HG03460 (cell line): Measurements from ENCODE around the gene CTNND1.
"Not testable (repeated sequence)": the region's sequence is repeated elsewhere in the genome, so short reads cannot be mapped to it uniquely, and the experiment has no call there.

Experiments
- ATAC-seq: cut with Tn5 transposase; IDR thresholded peaks from one replicate; pipeline ENCODE4 v1.9.1; 2021; ENCODE audit not compliant: unreplicated experiment

CTNND1 gene, protein sequence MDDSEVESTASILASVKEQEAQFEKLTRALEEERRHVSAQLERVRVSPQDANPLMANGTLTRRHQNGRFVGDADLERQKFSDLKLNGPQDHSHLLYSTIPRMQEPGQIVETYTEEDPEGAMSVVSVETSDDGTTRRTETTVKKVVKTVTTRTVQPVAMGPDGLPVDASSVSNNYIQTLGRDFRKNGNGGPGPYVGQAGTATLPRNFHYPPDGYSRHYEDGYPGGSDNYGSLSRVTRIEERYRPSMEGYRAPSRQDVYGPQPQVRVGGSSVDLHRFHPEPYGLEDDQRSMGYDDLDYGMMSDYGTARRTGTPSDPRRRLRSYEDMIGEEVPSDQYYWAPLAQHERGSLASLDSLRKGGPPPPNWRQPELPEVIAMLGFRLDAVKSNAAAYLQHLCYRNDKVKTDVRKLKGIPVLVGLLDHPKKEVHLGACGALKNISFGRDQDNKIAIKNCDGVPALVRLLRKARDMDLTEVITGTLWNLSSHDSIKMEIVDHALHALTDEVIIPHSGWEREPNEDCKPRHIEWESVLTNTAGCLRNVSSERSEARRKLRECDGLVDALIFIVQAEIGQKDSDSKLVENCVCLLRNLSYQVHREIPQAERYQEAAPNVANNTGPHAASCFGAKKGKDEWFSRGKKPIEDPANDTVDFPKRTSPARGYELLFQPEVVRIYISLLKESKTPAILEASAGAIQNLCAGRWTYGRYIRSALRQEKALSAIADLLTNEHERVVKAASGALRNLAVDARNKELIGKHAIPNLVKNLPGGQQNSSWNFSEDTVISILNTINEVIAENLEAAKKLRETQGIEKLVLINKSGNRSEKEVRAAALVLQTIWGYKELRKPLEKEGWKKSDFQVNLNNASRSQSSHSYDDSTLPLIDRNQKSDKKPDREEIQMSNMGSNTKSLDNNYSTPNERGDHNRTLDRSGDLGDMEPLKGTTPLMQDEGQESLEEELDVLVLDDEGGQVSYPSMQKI

DNA sequence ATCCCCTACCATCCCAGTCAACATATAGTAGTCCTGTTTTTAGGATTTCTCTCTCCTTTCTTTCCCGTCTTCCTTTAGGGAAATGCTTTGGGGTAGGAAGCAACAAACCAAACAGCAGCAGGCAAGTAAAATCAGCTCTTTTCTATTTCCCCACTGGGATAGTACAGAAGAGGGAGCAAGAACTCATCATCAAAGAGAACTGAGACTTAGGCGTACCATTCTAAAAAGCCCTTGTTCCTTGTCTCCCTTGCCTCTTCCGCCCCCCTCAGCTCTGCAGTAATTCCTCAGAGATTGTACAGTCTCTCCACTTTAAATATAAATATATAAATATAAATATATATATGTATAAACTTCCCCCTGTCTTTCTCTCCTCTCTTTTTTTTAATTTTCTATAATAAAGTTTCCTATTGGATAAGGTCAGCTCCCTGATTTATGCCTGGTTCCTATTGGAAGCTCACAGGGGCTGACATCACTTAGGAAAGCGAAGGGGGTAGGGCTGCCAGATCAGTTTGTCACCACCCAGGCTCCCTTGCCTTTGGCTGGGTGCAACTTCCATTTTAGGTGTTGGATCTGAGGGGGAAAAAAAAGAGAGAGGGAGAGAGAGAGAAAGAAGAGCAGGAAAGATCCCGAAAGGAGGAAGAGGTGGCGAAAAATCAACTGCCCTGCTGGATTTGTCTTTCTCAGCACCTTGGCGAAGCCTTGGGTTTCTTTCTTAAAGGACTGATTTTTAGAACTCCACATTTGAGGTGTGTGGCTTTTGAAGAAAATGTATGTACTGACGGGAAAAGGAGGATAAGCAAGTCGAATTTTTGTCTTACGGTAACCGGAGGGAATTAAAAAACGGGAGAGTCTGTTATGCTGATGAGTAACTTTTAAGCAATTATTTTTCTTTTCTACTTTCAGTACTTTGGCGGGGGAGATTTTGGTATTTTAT lies at the start of gene CTNND1:
Gene CTNND1, plus strand, starts transcription at position 502 of the 934 bp plus-strand sequence. CDS start 29,677 bp downstream, outside the sequence.
- peak; percentile 92 for ATAC-seq

DNA sequence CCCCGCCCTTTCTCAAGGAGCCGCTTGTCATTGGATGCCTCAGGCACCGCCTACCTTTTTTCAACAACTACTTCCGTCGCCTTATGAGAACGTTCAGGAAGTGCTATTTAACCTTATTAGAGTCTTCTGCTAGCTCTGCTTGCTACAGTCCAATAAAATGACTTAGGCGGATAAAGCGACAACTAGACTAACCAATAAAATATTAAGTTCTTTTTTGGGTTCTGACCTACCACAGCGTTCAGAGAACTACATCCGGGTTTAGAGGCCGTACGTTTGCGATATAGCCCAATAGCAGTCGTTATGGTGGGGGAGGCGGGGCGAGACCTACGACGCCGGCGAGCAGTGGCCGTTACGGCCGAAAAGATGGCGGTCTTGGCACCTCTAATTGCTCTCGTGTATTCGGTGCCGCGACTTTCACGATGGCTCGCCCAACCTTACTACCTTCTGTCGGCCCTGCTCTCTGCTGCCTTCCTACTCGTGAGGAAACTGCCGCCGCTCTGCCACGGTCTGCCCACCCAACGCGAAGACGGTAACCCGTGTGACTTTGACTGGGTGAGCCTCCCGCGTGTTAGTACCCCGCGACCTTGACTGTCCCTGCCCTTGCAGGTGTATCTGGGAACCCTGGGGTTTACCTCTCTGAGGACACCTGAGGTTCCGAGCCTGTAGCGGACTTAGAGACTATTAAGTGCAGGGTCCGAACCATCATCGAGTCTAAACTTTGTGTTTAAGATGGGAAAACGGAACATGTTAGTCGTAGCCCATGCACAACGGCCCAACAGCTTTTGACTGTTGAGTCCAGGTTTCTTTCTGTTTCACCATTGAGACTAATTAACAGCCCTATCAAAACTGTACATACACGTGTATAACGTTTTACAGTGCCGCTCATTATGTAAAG lies 49.1 kb upstream of the CTNND1 start, which contains the start of gene TMX2:
Gene TMX2, plus strand, starts transcription at position 338 of the 895 bp plus-strand sequence. Its CDS starts 26 bp downstream, at position 364.
- ATAC-seq = peak; percentile 92

DNA sequence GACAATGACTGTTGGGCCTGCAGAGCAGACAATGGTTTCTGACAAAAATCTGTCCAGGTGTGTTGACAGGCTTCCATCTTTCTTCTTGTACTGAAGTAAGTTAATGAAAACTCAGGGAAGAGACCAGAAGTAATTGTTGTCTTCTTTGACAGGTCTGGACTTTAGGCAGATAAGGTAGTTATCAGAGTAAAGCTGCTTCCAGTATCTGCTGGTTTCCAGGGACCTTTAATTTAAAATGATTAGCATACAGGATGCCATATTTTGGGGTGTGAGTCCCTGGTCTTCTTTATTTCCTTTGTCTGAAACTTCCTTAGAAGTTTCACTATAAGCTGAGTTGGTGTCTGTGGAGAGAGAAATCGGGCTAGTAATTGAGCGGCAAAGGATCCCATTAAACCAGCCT lies 47.8 kb upstream of the CTNND1 start:
- ATAC-seq = no peak

DNA sequence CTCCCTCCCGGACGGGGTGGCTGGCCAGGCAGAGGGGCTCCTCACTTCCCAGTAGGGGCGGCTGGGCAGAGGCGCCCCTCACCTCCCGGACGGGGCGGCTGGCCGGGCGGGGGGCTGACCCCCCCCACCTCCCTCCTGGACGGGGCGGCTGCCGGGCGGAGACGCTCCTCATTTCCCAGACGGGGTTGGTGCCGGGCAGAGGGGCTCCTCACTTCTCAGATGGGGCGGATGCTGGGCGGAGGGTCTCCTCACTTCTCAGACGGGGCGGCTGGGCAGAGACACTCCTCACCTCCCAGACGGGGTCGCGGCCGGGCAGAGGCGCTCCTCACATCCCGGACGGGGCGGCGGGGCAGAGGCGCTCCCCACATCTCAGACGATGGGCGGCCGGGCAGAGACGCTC lies 44.9 kb upstream of the CTNND1 start:
- ATAC-seq = not testable (repeated sequence)

DNA sequence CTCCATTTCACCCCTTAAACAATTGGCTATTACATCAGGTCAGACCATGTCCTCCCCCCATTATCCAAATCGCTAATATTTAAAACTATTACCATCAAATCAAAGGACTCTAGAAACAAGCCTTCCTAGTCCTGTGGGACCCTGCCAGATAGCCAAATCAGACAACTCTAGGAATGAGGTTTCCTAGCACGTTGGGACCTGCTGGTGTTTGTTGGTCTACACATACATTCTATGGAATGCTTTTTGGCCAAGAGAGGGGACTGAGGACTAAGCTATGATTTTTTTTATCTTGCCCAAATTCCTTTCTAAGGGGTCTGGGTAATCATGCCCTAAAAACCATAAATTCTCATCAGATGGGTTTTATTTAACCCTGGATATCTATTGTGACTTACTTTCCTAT lies 34.4 kb upstream of the CTNND1 start:
- ATAC-seq = no peak

DNA sequence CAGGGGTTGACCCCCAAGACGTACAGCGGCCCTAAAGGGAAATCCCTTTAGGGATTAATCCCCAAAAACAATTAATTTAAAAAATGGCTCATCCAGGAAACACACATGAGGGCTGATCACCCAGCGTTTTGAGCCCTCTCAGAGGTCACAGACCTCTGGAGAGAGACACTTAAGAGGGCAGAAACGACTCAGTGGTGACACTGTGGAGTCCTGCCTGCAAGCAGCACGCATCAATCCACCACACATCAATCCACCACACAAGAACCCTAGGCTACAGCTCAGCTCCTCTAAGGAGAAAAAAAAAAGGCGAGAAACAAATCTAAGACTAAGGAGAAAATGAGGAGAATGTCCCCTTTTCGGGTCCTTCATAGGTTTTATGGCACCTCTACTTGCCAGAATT lies 32.8 kb upstream of the CTNND1 start:
- ATAC-seq = no peak

DNA sequence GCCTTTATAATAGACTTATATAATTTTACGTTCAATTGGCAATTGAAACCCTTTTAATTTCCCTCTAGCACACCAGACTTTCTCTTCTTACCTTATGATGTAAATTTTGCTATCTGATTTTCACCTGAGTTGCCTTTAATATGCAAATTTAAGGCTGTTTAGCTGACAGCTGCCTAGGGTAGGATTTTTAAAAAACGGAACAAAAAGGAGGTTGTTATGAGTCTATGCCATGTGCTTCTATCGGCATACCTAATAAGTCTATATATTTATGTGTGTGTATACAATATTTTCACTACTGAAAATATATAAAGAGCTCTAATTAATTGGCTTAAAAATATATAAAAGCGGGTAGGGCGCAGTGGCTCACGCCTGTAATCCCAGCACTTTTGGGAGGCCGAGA lies 32.1 kb upstream of the CTNND1 start:
- no peak for ATAC-seq

DNA sequence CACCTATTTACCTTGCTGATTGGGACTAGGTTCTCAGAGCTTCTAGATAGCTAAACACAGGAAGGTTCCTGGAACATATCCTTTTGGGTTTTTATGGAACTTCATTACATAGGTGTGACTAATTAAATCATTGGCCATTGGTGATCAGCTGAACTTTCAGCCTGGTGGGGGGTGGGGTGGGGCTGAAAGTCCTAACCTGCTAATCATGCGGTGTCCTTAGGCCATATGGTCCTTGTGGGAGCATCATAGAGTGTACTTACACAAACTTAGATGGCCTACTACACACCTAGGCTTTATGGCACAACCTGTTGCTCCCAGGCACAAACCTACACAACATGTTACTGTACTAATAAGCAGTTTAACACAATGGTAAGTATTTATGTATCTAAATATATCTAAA lies 28.9 kb upstream of the CTNND1 start:
- no peak for ATAC-seq

DNA sequence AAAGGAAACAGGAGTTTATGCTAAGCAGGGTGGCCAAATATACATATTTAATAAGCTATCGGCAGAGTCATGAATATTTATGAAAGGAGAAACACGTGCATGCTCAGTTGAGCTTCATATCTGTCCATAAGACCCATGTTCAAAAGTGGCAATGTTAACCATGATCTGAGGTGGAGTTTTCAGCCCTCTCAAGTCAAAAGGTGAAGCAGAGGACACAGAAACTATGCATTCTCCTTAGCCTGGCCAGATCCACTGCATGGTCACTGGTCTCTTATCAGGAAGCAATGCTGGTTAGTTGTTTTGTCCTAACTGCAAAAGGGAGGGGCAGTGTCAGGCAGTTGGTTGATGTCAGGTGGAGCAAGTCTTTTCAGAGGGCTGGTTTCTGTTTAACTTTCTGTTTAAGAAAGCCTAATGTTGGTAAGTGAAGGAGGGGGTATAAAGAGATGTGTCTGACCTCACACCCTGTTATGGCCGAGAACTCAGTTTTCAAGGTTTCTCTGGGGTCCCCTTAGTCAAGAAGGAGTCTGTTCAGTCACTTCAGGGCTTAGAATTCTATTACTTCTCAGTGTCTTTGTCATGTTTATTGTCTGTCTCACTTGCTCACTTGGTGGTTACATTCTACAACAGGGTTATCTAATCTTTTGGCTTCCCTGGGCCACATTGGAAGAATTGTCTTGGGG lies 25.8 kb upstream of the CTNND1 start:
- no peak for ATAC-seq

DNA sequence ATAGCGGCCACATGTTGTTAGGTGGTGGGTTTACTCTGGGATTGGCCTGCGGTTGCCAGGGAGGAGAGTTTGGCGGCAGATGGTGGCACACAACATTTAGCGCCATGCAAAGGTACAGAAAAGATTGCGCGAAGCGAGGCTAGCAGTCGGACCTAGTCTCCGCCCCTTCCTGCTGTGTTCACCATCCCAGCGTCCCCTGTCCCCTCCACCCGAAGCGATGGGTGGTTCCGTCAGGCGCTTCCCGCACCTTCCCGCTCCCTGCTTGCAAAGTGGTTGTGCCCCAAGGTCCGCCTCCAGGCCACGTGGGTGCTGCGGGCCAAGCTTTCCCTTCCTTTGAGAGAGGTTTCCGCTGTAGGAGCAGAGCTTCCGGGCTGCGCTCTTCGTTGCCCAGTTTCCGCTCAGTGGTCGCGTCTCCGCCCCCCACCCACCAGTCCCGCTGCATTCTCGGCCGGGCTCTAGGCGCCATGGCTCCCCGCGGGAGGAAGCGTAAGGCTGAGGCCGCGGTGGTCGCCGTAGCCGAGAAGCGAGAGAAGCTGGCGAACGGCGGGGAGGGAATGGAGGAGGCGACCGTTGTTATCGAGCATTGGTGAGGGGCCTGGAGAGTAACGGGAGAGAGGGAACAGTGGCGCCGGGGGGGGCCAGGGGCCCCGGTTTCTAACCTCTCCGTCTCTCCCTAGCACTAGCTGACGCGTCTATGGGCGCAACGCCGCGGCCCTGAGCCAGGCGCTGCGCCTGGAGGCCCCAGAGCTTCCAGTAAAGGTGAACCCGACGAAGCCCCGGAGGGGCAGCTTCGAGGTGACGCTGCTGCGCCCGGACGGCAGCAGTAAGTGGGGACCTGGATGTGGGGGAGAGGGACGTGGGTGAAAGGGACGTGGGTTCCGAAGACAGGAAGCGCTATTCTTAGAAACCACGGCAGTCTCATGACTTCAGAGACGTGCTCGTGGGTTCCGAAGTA lies 20.2 kb upstream of the CTNND1 start, which contains the start of gene SELENOH:
Gene SELENOH, plus strand, starts transcription at position 360 of the 955 bp plus-strand sequence. Its CDS starts 105 bp downstream, at position 465.
- peak; percentile 90 for ATAC-seq

DNA sequence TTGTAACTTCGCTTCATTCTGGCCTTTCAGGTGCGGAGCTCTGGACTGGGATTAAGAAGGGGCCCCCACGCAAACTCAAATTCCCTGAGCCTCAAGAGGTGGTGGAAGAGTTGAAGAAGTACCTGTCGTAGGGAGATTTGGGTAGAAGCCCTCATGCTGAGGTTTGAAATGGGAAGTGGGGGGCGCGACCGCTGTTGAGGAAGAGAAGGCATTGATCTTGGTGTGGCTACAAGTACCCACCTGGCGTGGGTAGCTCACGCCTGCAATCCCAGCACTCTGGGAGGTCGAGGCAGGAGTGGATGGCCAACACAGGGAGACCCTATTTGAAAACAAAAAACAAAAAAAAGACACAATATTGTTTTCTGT lies 19.5 kb upstream of the CTNND1 start:
- ATAC-seq = no peak

DNA sequence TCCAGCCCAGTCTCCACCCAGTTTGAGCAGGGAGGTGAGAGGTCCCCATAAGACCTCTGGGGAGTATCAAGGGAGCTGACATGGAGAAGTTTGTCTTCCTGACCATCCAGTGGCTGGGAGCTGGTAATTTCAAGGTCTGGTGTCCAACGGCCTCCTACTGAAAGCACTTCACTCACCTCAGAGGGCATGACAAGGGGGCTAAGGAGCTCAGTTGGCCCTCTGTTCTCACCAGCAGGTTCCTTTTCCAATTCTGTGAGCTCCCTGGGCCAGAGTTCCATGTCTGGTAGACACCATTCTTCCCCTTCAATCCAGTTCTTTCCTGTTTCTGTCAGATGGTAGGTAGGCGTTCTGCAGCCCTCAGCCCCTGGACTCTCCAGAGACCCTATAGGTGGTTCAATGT lies 17.2 kb upstream of the CTNND1 start:
- ATAC-seq = no peak

DNA sequence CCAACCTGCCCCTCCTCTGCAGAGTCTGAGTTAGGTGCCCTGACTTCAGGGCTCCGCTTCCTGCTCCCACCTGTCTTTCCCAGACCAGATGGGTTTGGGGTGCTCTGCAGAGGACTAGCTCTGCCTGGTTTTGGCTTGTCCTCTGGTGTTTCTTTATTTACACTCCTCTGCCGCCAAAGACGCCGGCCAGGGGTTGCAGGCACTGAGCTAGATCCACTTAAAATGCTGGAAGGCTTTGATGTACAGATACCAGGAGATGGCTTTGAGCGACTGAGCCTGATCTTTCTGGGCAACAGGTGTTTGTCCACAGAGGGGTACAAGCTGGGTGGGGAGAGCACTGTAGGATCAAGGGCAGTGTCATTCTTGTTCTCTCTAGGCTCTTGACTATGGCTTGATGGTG lies 16.4 kb upstream of the CTNND1 start:
- ATAC-seq = no peak

DNA sequence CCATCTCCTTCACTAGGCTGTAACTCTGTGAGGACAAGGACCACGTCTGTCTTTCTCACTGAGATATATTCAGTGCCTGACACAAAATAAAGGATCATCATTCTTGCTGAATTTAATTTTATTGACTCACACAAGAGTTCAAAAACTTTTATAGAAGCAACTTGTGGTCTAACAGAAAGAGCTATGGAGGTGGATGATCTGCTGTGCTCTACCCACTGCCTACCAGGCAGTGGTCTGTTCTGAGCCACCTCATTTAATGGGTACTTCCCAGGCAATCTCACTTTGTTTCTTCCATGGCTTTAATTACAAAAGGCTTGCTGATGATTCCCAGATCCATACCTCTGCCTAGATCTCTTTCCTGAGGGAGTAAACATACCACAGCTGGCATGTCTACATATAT lies 14.7 kb upstream of the CTNND1 start:
- ATAC-seq = no peak

DNA sequence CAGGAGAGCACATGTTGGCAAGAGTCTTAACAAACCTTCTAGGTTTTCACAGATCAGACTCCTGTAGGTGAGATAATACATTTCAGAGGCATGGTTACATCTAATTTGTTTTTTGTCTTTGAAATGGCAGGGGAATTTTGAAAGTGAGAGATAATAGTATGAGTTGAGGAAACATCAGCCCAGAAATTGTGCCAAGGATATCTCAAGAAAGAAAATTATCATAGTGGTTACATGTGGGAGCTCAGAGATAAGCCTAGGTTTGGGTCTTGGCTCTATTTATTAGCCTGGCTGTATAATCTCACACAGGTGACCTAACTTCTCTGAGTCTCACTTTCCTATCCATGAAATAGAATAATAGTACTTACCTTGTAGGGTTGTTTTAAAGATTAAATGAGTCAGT lies 10.4 kb upstream of the CTNND1 start:
- ATAC-seq = no peak

DNA sequence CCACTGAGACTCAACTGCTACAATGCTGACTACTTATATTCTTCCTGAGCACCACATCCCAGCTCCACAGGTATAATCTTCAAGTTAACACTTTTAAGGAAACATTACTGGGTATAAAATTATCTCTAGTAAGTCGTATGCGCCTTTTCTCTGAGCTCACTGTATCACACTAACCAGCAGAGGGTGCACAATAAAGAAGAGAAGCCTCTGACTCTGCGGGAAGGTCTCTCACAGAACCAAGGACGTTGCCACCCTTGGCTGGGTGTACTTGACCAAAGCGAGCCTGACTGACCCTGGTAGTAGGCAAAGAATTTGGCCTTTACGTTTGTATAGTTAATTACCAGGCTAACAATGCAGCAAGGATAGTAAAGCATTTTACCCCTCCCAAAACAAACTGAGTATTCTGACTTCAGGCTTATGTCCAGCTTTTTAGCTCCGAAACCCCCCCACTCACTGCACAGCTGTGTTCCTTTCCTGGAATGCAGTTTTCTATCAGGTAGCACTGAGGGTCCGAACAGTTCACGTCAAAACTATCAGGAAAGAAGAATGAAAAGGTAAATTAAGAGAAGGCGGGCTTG lies 9.8 kb upstream of the CTNND1 start, which contains the start of gene BTBD18:
Gene BTBD18, minus strand, starts transcription at position 144 of the 578 bp plus-strand sequence. CDS start 631 bp downstream, outside the sequence.
- no peak for ATAC-seq

DNA sequence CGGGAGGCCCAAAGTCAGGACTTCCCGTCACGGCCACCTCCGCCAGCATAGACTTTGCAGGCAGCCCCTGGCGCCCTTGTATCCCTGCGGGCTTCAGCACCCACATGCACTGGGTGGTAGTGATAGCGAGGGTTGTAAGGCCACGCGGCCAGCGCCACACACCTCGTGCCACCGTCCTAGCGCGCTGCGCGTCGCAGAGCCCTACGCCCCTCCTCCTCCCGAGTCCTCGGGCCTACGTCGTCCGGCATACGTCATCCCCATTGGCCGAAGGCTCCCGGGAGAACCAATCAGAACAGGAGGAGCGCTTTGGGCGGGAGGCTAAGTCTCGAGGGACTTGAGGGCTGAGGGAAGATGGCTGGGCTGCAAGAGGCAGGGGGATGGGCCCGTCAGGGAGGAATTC lies 8.6 kb upstream of the CTNND1 start:
- no peak for ATAC-seq
